ENCODE results near the gene GDAP1L1. TPM values are rescaled to one million over a fixed set of nuclear protein-coding genes. Genes with fewer than 3 reads are reported as not detected.

Gene GDAP1L1
- total RNA-seq, 1 experiment from 2014 or later: 0.54 TPM

GRCh38 chr20:44279228-44279627 is 32.1 kb downstream of the GDAP1L1 start:
- no peaks in the 10 kb centered on the region for H3K4me1 ChIP-seq (ENCODE audit: insufficient read depth, low read length, poor library complexity, severe bottlenecking)
- no TSS peak for BruUV-seq (replicated peaks)
- H3K4me3 ChIP-seq (ENCODE audit: low read depth, low read length, poor library complexity, severe bottlenecking): no peak overlapping the region
- TF ChIP-seq CTCF (conservative IDR thresholded peaks at IDR 0.05; ENCODE audit: low read depth, low read length) (no peak), EZH2 (IDR thresholded peaks at IDR 0.05; ENCODE audit: borderline replicate concordance, low read depth, low read length, poor library complexity, severe bottlenecking) (no peak)
- no peaks in the 10 kb centered on the region for H3K27me3 ChIP-seq (replicated peaks; ENCODE audit: insufficient read depth, low read depth, low read length, poor library complexity)
- POLR2A ChIA-PET (ENCODE audit: low non-redundant PET): no interaction called here
- no peaks in the 10 kb centered on the region for H3K36me3 ChIP-seq (ENCODE audit: insufficient read depth, low read length, poor library complexity, severe bottlenecking)
- intact Hi-C loops (cut with micrococcal nuclease; ENCODE audit: unreplicated experiment): no loop called here
- H3K9me3 ChIP-seq (ENCODE audit: low read depth, low read length, poor library complexity, severe bottlenecking): no peaks in the 10 kb centered on the region
- no peak overlapping the region for H3K27ac ChIP-seq (ENCODE audit: low read depth, low read length, poor library complexity, severe bottlenecking)
- no peak for DNase-seq (ENCODE audit: low spot score)
- CTCF ChIA-PET: no interaction called here

GRCh38 chr20:44280387-44280786 is 33.3 kb downstream of the GDAP1L1 start:
- Histone ChIP-seq H3K27me3 (replicated peaks; ENCODE audit: insufficient read depth, low read depth, low read length, poor library complexity) (no peaks in the 10 kb centered on the region), H3K36me3 (ENCODE audit: insufficient read depth, low read length, poor library complexity, severe bottlenecking) (no peaks in the 10 kb centered on the region), H3K9me3 (ENCODE audit: low read depth, low read length, poor library complexity, severe bottlenecking) (no peaks in the 10 kb centered on the region), H3K27ac (ENCODE audit: low read depth, low read length, poor library complexity, severe bottlenecking) (no peak overlapping the region), H3K4me3 (ENCODE audit: low read depth, low read length, poor library complexity, severe bottlenecking) (no peak overlapping the region), H3K4me1 (ENCODE audit: insufficient read depth, low read length, poor library complexity, severe bottlenecking) (no peaks in the 10 kb centered on the region)
- POLR2A ChIA-PET (ENCODE audit: low non-redundant PET): no interaction called here
- TF ChIP-seq CTCF (conservative IDR thresholded peaks at IDR 0.05; ENCODE audit: low read depth, low read length) (no peak), EZH2 (IDR thresholded peaks at IDR 0.05; ENCODE audit: borderline replicate concordance, low read depth, low read length, poor library complexity, severe bottlenecking) (no peak)
- CTCF ChIA-PET: no interaction called here
- no peak for DNase-seq (ENCODE audit: low spot score)
- intact Hi-C loops (cut with micrococcal nuclease; ENCODE audit: unreplicated experiment): no loop called here
- no TSS peak for BruUV-seq (replicated peaks)

GRCh38 chr20:44282192-44282591 is 35.1 kb downstream of the GDAP1L1 start:
- intact Hi-C loops (cut with micrococcal nuclease; ENCODE audit: unreplicated experiment): no loop called here
- TF ChIP-seq CTCF (conservative IDR thresholded peaks at IDR 0.05; ENCODE audit: low read depth, low read length) (no peak), EZH2 (IDR thresholded peaks at IDR 0.05; ENCODE audit: borderline replicate concordance, low read depth, low read length, poor library complexity, severe bottlenecking) (no peak)
- BruUV-seq (replicated peaks): no TSS peak

More at GRCh38 chr20:44282192-44282591, 35.1 kb downstream of the GDAP1L1 start:
- Histone ChIP-seq H3K36me3 (ENCODE audit: insufficient read depth, low read length, poor library complexity, severe bottlenecking) (no peaks in the 10 kb centered on the region), H3K27ac (ENCODE audit: low read depth, low read length, poor library complexity, severe bottlenecking) (no peak overlapping the region), H3K4me1 (ENCODE audit: insufficient read depth, low read length, poor library complexity, severe bottlenecking) (no peaks in the 10 kb centered on the region), H3K9me3 (ENCODE audit: low read depth, low read length, poor library complexity, severe bottlenecking) (no peaks in the 10 kb centered on the region), H3K27me3 (replicated peaks; ENCODE audit: insufficient read depth, low read depth, low read length, poor library complexity) (no peaks in the 10 kb centered on the region), H3K4me3 (ENCODE audit: low read depth, low read length, poor library complexity, severe bottlenecking) (no peak overlapping the region)
- ChIA-PET POLR2A (ENCODE audit: low non-redundant PET) (no interaction called here), CTCF (no interaction called here)
- no peak for DNase-seq (ENCODE audit: low spot score)

Measured in A673 (cell line).